ENCODE results near the gene MIA.
"Not testable (repeated sequence)": the region's sequence is repeated elsewhere in the genome, so short reads cannot be mapped to it uniquely, and the experiment has no call there.

Gene MIA

GRCh38 chr19:40750874-40751537 lies 24.3 kb upstream of the MIA start, which contains the start of gene SNRPA:
SNRPA (plus strand) TSS chr19:40751203; CDS start chr19:40751409, 206 bp downstream.
- DNase-seq = peak; percentile 95

- no peak for DNase-seq
Measured at GRCh38 chr19:40752257-40752781, 23.0 kb upstream of the MIA start.

- no peak for DNase-seq
Measured at GRCh38 chr19:40754611-40755247, 20.6 kb upstream of the MIA start.

GRCh38 chr19:40755248-40755624 lies 20.1 kb upstream of the MIA start:
- DNase-seq = no peak

GRCh38 chr19:40755791-40756190 lies 19.5 kb upstream of the MIA start:
- no peak for DNase-seq

GRCh38 chr19:40756502-40757110 lies 18.7 kb upstream of the MIA start:
- DNase-seq = no peak

- DNase-seq = no peak
Measured at GRCh38 chr19:40758491-40758890, 16.8 kb upstream of the MIA start.

GRCh38 chr19:40759352-40759751 lies 16.0 kb upstream of the MIA start:
- DNase-seq = no peak

GRCh38 chr19:40762754-40763470 lies 12.4 kb upstream of the MIA start:
- no peak for DNase-seq

GRCh38 chr19:40763526-40763925 lies 11.8 kb upstream of the MIA start:
- no peak for DNase-seq

GRCh38 chr19:40763963-40764362 lies 11.4 kb upstream of the MIA start:
- no peak for DNase-seq

- DNase-seq = not testable (repeated sequence)
Measured at GRCh38 chr19:40766385-40766784, 8.9 kb upstream of the MIA start.

- DNase-seq = no peak
Measured at GRCh38 chr19:40768869-40769268, 6.5 kb upstream of the MIA start.

- DNase-seq = not testable (repeated sequence)
Measured at GRCh38 chr19:40771101-40771862, 4.0 kb upstream of the MIA start.

- DNase-seq = no peak
Measured at GRCh38 chr19:40775632-40776022, 306 bp downstream of the MIA start.

GRCh38 chr19:40776364-40776763 lies 1.0 kb downstream of the MIA start:
- DNase-seq = no peak

GRCh38 chr19:40776932-40777644 lies 1.8 kb downstream of the MIA start:
- peak; percentile 80 for DNase-seq

GRCh38 chr19:40777645-40777936 lies 2.3 kb downstream of the MIA start:
- no peak for DNase-seq

GRCh38 chr19:40777937-40778705 lies 2.8 kb downstream of the MIA start, which contains the start of gene RAB4B:
RAB4B (plus strand) TSS chr19:40778247; CDS start chr19:40778376, 129 bp downstream.
- peak; percentile 100 for DNase-seq

GRCh38 chr19:40778706-40779284 lies 3.5 kb downstream of the MIA start:
- DNase-seq = no peak

- no peak for DNase-seq
Measured at GRCh38 chr19:40780582-40780981, 5.3 kb downstream of the MIA start.
